GM18873 (cell line): ENCODE measurements around the gene CXCL12.

Experiments used
- ATAC-seq: cut with Tn5 transposase; IDR thresholded peaks from one replicate; pipeline ENCODE4 v1.9.1; 2021; ENCODE audit warnings: mild to moderate bottlenecking, moderate library complexity, moderate number of reproducible peaks; ENCODE audit not compliant: unreplicated experiment, low FRiP score

The CXCL12 gene

DNA sequence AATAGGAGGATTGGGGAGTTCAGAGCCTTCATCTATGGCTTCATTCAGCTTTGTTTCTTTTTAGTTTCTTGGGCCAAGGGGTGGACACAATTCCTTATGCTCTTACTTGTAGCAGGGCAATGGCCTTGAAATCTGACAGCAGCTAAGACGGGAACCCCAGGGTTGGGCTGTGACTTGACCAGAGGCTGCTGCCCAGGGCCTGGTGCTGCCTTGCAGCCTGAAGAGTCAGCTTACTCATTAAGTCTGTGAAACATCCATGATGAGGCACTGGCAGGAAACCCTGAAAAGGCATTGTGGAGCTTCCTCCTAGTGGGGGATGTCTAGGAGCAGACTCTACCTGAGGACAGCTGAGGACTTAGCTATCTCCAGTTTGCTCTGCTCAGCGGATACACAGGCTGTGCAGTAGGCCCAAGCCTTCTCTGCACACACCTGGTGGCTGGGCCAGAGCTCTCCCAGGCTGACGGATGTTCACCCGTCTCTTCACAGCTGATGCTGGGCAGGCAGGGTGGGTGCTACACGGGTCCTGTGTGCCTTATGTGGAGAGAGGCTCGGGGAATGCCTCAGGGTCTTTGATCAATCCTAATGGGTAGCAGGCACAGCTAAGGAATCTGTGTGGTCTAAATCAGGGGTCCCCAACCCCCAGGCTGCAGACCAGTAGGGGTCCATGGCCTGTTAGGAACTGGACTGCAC is 17.8 kb downstream of the CXCL12 start:
- no peak for ATAC-seq

DNA sequence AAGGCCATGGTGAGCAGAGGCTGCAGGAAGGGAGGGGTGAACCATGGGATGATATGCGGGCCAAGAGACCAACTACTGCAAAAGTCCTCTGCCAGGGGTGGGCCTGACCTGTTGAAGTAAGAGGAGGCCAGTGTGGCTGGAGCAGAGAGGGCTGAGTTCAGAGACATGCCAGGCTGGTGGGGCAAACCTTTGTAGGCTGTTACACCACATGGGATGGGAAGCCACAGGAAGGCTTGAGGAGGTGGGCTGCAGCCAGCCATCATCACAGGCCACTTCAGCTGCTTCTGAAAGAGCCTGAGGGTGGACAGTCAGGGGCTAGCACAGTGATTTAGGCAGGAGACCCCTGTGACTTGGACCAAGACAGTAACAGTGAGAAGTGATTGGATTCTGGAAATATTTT is 20.3 kb downstream of the CXCL12 start:
- ATAC-seq: no peak

DNA sequence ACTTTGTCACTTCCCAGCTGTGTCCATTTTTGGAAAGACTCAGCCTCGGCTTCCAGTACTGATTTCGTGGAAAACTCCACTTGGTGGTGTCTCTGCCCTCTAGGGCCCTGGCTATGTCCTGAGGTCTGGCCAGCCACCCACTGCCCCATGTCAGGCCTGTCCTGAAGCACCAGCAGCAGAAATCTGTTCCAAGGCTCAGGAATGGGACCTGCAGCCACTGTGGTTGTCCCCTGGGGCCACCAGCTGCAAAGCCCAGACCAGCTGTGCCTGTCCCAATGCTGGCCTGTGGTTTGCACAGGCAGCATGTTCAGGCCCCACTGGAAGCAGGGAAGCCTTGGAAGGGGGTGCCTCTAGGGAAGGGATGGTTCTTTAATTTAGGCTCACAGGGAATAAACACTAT is 21.2 kb downstream of the CXCL12 start:
- ATAC-seq: no peak

DNA sequence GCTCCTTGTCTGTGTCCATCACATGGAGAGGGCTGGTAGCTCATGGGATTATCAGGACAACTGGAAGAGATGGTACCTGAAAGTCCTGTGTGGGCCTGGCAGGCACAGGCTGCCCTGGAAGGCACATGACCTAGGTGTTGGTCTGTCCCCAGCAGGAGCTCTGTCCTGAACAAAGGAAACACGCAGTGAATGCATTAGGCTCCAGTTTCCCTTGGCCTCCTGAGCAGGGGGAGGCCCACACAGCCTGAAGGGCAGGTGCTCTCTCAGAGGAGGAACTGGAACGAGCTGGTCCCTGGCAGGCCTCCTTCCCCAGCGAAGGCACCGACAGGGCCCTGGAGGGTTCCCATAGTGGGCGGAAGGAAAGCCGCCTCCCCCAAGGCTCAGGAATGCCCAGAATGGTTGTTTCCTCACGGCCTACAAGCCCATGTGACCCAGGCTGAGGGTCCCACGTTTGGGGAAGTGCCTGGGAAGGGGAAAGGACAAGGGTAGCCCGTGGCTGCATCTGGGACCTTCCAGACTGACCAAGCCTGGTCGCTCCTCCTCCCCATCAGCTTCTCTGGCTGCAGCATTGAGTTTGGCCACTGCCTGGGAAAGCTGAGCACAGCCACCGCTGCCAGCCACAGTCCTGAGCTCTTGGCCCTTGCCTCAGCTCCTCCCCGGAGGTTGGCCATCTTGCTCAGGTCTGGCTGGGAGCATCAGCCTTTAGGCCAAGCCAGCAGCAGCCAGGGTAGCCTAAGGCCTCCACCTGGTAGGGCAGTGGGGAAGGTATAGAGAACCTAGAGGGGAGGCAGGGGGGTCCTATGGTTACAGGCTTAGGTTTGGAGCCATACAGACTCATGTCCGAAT is 21.8 kb downstream of the CXCL12 start:
- no peak for ATAC-seq

DNA sequence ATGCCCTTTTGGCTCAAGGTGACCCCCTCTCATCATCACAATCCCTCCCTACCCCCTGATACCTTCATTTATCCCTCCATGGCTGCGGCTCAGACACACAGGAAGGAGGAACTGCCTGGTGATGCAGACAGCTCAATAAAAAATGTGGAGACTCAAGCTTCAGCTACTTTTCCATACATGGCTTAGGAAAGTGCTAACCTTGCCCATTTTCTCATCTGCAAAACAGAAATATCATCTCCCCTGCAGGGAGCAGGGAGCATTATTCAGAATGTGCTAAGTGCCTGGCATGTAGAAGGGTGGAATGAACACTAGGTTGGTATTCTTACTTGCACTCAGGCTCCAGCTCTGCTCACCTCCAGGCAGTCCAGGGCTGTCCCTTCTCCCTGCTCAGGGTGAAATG is 23.8 kb downstream of the CXCL12 start:
- no peak for ATAC-seq

DNA sequence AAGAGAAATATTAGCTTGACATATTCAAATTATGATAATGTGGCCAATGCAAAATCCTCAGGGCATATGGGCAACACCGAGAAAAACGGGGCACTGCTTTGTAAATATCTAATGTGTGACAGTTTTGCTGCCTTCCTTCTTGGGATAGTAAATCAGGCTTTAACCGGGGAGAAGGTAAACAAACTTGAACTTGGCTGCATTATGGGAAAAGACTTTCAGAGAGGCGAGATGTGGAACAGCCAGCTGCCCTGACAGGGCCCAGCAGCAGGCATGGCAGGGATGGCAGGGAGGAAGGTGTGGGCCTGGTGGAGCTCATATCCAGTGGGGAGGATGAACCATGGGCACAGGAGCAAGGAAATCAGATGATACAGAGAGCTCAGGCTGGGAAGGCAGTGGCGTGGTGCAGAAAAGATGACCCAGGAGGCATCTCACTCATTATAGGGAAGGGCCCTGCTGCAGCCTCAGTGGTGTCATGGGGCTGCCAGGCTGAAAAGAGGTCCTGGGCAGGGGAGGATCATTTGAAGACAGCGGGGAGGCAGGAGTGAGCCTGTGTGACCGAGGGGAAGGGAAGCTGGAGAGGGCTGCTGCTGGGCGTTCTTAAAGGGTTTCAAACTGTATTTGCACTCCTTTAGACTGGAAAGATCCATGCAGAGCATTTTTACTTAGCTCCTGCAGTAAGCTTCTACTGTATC is 26.7 kb downstream of the CXCL12 start:
- ATAC-seq: no peak

DNA sequence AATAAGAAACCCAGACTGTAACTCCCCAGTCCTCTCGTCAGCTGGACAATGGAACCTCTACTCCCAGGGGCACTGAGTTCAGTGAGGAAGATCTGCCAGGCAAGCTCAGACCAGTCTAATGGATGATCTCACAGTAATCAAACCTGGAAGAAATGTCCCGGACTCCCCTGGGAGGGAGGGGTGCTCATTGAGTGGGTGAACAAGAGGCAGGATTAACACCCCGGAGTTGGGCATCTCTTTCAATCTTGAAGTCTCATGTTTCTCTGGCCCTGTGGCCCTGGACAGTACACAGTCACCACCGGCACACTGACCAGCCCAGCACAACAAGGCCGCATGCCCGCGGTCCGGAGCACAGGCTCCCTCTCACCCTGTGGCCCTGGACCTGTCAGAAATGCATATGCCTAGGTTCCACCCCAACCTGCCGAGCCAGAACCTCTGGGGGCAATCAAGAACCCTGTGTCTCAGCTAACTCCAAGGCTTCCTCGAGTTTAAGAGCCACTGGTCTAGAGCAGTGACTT is 27.8 kb downstream of the CXCL12 start:
- no peak for ATAC-seq

DNA sequence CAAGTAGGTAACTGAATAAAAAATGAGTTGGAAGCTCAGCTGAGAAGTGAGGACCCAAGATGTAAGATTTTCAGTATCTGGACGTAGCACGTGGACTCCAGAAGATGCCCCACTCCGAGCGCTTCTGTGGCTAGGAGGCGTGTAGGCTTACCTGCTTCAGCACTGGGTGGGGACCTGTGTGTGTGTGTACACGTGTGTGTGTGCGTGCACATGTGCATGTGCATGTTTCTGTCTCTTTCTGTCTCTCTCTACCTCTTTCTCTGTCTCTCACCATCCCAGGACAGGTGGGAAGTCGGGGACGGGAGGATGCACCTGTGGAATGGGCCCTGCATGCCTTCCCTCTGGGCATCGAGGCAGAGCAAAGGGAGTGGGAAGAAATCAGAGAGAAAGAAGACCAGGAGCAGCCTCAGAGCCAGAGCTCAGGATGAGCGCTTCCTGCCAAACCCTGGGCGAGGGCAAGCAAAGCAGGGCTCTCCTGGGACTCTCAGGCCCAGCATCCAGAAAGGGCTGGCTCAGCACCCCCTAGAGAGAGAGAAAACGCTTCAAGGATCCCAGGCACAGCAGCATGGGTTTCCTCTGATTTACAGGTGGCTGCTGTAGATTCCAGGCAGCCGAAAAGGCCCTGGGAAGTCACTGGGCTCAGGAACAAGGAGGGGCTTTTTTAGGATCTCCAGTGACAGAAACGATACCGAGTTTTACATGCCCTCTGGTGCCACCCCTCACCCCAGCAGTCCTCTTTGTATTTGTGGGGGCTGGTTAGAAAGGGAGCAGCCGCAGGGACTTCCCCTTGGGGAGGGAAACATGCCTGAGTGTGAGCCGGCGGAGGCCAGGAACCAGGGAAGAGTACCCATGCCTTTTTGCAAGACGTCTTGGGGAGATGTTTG is 28.5 kb downstream of the CXCL12 start:
- no peak for ATAC-seq

DNA sequence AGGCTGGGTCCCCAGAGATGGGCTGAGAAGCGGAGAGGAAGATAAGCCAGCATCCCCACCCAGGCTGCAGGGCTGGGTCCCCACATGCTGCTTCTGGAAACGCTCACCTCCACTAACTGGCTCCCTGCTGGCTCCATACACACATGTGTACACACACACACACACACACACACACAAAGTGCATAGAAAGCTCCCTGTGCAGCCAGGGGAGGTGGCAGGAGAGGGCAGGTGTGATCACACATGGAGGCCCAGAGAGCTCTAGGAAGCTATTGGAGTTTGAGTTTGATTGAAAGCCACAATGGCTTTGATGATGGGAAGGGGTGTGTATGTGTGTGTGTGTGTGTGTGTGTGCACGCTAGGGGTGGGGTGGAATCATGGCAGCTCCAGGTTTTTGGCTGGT is 29.3 kb downstream of the CXCL12 start:
- no peak for ATAC-seq

DNA sequence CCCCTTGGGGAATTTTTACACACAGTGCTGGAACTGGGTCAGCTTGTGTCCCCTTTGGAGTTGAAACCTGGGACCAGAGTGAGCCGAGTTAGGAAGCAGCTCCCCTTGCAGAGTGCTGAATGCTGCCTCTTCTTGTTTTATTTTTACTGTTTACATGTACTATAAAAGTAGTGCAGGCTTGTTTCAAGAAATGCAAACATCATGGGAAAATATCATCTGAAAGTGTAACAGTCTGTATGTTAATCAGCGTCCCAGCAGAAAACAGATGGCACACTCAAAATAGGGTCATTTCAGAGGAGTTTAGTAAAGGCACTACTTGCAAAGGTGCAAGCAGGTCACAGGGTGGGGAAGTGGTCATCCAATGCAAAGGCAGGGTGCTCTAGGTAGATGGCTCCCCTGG is 30.1 kb downstream of the CXCL12 start:
- ATAC-seq: no peak

DNA sequence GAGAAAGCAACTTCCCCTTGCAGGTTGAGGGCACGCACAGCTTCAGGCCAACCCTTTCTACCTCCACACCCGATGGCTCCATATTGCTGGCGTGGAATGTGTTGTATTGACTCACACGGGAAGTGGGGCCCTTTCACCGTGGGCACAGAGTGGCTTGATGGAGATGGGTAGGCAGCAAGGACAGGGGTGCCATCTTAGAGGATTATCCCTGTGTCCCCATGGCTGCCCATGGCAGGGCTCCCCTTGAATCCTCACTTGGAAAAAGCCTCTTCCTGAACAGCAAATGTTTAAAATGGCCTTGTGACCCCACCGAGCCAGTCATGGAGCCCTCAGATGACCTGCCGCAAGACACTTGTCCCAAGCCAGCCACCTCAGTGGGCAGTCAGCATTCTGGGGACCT is 31.2 kb downstream of the CXCL12 start:
- ATAC-seq: no peak

DNA sequence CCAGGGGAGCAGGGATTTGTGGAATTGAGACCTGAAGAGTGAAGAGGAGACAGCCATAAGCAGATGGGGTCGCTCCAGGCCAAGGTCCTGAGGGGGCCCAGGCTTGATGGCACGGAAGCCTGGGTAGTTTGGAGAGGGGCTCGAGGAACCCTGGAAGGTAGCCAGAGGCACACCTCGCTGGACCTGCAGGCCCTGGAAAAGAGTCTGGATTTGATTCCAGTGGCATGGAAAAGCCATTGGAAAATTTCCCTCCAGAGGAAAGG is 31.8 kb downstream of the CXCL12 start:
- ATAC-seq: no peak

DNA sequence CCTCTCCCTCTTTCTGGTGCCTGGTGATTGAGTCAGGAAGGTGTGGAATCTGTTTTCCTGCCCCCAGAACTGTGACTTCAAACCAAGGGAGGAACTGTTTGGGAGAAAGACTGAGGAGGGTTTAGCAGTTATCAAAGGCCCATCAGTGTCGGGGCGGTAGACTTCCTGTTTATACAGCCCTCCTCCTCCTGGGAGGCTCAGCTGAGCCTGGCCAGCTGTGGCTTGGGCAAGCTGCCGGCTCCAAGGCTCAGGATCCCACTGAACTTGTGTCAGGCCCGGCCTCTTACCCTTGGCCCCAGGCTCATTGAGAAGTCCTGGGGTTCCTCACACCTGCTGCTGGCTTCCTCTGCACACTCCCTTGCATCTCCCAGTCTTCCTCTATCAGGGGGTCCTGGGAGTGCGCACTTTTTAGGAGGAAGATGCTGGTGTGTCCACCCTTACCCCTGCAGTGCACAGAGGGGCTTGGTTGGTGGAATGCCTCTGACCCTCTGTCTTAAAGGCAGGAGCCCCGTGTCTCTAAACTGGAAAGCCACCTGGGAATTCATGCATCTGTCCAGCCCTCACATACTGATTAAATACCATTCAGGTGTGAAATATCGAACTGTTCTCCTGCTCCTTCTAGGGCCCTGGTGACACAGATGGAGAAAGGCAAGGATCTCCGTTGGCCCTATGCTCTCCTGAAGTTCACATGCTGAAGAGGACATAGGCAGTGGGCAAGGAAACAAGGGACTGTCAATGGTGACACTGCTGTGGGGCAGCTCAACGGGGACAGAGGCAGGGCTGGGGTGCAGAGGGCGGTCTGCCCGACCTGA is 32.4 kb downstream of the CXCL12 start:
- ATAC-seq: no peak

DNA sequence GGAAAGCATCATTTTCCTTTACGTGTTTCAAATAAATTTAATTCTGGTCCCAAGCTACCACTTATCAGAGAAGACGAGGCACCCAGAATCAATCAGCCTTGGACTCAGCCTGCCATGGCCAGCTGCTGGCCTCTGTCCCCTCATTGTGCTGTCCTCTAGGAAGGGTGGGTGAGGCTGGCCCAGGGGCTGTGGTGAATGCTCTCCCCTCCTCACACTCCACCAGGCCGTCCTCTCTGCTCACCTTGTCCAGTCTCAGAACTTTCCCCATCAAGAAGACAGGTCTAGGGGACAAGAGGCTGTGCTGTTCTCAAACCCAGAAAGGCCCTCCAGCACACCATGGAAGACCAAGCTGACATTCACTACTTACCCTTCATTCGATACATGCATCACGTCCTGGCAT is 36.4 kb downstream of the CXCL12 start:
- ATAC-seq: no peak

DNA sequence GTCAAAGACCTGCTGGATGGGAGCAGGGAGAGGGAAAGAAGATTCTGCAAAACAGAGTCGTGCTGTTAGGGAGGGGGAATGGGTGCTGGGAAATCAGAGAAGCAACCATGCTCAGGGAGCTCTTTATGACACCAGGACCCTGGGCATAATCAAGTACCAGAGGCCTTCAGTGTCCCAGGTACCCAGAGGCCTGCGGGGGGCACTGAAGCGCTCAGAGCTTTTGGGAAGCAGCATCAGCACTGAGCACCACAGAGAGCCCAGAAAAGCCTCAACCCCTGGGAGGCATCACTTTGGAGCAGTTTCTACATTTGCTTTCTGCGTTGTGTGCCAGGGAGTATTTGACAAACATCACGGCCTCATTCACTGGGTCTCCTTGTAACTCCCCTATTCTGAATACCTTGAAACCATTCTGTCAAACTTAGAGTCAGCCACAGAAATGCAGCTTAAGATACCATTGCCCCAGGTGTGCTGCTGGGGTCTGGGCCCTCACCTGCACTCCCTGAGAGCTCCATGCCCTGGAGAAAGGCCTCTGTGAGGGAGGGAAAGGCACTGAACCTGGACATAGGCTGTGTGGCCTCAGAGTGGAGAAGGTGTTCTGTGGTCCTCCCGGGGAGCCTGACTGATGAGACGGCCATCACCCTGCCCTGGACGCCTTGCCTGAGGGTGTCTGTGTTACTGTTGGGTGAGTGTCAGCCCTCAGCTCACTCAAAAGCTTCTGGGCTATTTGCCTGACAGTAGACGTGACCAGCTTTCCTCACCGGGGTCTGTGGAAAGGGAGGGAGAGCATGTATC is 37.1 kb downstream of the CXCL12 start:
- ATAC-seq: no peak

DNA sequence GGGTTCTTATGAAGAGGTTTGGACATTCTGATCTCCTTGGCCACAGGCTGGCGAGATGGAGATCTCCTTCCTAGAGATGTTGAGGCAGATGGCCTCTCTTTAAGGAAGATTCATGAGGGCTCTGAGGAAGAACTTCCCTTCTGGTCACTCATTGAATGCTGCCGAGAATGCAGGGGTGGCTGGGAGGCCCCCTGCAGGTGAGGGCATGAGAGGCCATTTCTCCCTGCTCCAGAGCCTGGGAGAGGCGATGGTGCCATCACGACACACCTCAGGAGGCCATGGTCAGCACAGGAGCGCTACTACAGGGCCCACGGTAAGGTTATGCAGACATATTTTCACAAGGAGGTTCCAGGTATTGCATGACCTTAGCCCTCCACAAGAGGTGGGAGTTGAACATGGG is 40.2 kb downstream of the CXCL12 start:
- no peak for ATAC-seq

DNA sequence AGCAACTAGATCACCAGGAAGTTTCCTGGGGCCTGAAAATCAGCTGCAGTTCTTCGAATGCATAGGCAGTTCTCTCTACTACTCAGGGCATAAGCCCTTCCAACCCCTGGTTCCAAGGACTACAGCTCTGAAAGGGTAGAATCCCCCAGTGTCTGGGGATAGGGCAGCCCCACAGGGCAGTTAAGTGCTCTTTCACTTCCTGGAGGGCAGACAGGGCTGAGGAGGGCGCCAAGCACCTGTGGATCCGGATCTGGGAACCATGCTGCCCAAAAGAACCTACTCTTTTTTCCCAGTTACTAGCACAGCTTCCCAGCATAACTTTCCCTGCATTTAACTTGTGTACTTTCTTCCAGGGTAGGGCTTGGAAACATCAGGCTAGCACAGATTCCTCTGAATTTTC is 41.1 kb downstream of the CXCL12 start:
- ATAC-seq: no peak

DNA sequence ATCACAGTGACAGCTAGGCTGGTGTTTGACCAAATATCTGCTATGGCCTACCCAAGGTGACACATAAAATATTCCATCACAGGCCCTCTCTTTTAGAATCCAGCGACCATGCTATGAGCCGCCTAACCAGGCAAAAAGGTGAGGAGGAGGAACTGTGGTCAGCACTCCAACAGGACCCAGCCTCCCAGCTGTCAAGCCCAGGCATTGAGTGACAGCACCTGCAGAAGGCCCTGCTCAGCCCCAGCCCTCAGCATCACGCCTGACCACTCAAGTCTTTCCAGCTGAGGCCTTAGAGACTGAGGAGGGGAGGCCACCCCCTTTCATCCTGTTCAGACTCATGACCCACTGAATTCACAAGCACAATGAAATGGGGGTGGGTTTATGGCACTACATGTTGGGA is 43.0 kb downstream of the CXCL12 start:
- ATAC-seq: no peak

DNA sequence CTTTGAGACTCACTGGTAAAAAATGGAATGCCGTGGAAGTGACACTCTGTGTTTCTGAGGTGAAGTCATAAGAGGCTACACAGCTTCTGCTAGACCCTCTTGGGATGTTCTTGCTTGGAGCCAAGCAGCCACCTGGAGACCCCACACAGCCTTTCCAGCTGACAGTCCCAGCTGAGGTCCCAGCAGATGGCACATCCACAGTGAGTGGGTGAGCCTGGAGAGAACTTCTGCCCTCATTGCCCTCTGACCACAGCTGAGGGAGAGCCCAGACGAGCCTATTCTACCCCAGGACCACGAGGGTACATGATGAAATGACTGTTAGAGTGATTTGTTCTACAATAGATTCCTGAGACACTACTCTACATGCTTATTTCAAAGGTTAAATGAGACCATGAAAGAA is 44.3 kb downstream of the CXCL12 start:
- ATAC-seq: no peak
